ENCODE results near the gene SH3BP4.

GRCh38 chr2:234970477-234970882 is 18.7 kb downstream of the SH3BP4 start:
- TF ChIP-seq CTCF (IDR thresholded peaks at IDR 0.05), result no peak
- peak in 1 of 2 donors; percentile 78 for TF ChIP-seq POLR2AphosphoS5 (IDR thresholded peaks at IDR 0.05; ENCODE audit: insufficient read depth in 1 of 2, low read depth in 1 of 2)
- no peak for TF ChIP-seq POLR2A (IDR thresholded peaks at IDR 0.05)

All from vagina (tissue), 2 donors.